Measurements from ENCODE around the gene CLEC20A.

CLEC20A gene

DNA sequence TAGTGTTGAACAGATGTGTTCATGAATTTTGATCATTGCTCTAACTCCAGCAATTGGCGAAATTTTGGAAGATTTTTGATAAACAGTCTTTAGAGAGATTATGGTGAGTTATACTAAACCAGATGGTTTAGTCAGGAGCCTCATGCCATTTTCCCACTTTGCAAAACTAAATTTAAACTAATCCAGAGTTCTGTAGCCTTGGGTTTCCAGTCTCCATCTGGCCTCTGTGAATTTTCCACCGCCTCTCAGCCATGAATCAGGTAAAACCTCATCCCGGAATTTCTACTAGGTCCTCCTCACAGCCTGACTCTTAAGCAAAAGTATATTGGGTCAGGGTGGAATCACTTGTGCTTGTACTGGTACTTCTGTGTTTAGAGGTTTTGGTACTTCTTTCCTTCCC lies 44.8 kb downstream of the CLEC20A start:
- H3K27ac Mint-ChIP-seq, result no peak overlapping the region
- H3K27me3 Mint-ChIP-seq, result peaks cover 2% of the 10 kb centered on the region
- no peaks in the 10 kb centered on the region for H3K9me3 Mint-ChIP-seq (ENCODE audit: low read depth)
- no peak overlapping the region for H3K4me3 Mint-ChIP-seq
- no peaks in the 10 kb centered on the region for H3K4me1 Mint-ChIP-seq (ENCODE audit: low read depth)
- H3K36me3 Mint-ChIP-seq, result no peaks in the 10 kb centered on the region

DNA sequence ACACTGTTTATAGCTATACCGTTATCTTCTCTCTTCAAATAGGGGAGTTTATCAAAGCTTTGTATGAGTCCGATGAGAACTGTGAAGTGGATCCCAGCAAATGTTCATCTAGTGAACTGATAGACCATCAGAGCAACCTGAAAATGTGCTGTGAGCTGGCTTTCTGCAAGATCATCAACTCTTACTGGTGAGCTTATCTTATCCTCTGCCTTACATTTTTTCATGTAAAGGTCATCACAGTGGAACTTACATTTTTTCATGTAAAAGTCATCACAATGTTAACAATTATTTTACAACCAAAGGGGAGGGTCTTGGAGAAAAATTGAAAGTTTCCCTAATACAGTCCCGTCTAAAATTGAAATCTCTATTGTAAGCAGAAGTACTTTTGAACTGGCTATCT lies 45.2 kb downstream of the CLEC20A start:
- no peaks in the 10 kb centered on the region for H3K36me3 Mint-ChIP-seq
- H3K27me3 Mint-ChIP-seq, result peaks cover 4% of the 10 kb centered on the region
- H3K9me3 Mint-ChIP-seq (ENCODE audit: low read depth), result no peaks in the 10 kb centered on the region
- H3K27ac Mint-ChIP-seq, result no peak overlapping the region
- no peaks in the 10 kb centered on the region for H3K4me1 Mint-ChIP-seq (ENCODE audit: low read depth)
- no peak overlapping the region for H3K4me3 Mint-ChIP-seq

DNA sequence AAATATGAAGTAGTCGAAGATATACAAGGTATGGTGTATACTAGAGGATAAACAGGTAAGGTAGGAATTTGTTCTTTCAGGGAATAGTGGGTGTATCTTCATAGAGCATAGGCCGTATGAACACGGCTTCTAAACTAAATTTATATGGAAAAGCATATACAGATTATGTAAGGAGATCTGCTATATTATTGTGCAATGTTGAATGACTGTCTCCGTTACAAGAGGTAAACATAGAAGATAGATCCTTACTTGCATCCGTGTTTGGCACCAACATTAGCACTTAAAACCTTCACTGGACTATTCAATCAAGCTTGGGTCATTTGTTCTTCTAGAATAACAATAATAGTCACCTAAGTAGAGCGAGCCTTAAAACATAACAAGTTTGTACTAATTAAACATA lies 45.9 kb downstream of the CLEC20A start:
- no peak overlapping the region for H3K4me3 Mint-ChIP-seq
- no peaks in the 10 kb centered on the region for H3K36me3 Mint-ChIP-seq
- H3K27ac Mint-ChIP-seq, result no peak overlapping the region
- H3K4me1 Mint-ChIP-seq (ENCODE audit: low read depth), result no peaks in the 10 kb centered on the region
- peaks cover 4% of the 10 kb centered on the region for H3K27me3 Mint-ChIP-seq
- H3K9me3 Mint-ChIP-seq (ENCODE audit: low read depth), result no peaks in the 10 kb centered on the region

DNA sequence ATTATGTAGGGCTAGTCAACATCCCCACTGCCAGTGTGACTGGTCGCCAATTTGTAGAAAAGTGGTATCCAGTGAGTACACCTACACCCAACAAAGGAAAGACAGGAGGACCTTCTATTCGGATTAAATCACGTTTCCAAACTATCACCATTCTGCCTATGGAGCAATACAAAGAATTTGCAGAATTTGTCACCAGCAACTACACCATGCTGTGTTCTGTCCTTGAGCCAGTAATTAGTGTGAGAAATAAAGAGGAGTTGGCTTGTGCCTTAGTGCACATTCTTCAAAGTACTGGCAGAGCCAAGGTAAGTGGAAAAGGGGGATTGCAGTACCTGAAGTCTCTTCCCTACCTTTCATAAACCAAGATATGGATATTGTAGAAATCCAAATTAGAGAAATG lies 53.8 kb downstream of the CLEC20A start:
- no peak overlapping the region for H3K4me3 Mint-ChIP-seq
- H3K9me3 Mint-ChIP-seq (ENCODE audit: low read depth), result no peaks in the 10 kb centered on the region
- H3K4me1 Mint-ChIP-seq (ENCODE audit: low read depth), result no peaks in the 10 kb centered on the region
- no peak overlapping the region for H3K27ac Mint-ChIP-seq
- H3K36me3 Mint-ChIP-seq, result no peaks in the 10 kb centered on the region
- peaks cover 11% of the 10 kb centered on the region for H3K27me3 Mint-ChIP-seq

DNA sequence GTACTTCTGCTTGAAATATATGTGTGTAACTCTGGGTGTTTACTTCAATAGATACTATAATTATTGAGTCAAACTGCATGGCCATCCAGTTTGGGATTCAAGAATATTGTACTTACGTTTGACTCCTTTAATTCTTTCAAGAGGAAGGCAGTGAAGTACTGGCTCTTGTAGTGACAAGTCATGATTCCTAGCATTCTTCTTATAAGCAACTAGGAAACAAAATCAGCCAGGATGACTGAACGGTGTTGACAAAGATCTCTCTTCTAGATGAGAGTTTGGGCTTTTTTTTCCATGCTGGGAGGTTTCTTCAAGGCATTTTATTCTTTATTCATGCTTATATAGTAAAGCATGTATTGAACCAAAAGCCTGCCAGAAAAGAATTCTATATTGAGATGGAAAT lies 58.3 kb downstream of the CLEC20A start:
- no peak overlapping the region for H3K27ac Mint-ChIP-seq
- H3K4me1 Mint-ChIP-seq (ENCODE audit: low read depth), result no peaks in the 10 kb centered on the region
- H3K9me3 Mint-ChIP-seq (ENCODE audit: low read depth), result no peaks in the 10 kb centered on the region
- no peaks in the 10 kb centered on the region for H3K36me3 Mint-ChIP-seq
- peaks cover 10% of the 10 kb centered on the region for H3K27me3 Mint-ChIP-seq
- no peak overlapping the region for H3K4me3 Mint-ChIP-seq

DNA sequence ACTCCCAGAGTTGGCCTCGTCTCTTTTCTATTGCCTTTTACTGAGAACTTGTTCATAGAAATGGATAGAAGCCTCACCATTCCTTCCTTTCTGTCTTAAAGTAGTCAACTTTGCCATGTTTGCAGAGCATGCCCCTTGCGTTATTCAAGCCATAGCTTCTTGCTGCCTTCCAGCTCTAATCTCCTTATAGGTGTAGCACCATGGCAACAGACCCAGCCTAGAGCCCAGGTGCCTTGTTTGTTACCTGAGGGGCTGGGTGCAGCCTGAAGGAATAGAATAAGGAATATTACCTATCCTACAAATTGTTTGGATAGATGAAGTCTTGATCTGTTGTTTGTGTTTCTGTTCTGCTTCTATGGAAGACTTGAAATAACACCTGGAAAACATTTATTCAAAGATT lies 59.9 kb downstream of the CLEC20A start:
- H3K27ac Mint-ChIP-seq, result no peak overlapping the region
- H3K4me3 Mint-ChIP-seq, result no peak overlapping the region
- no peaks in the 10 kb centered on the region for H3K36me3 Mint-ChIP-seq
- no peaks in the 10 kb centered on the region for H3K9me3 Mint-ChIP-seq (ENCODE audit: low read depth)
- H3K27me3 Mint-ChIP-seq, result peaks cover 7% of the 10 kb centered on the region
- H3K4me1 Mint-ChIP-seq (ENCODE audit: low read depth), result no peaks in the 10 kb centered on the region

DNA sequence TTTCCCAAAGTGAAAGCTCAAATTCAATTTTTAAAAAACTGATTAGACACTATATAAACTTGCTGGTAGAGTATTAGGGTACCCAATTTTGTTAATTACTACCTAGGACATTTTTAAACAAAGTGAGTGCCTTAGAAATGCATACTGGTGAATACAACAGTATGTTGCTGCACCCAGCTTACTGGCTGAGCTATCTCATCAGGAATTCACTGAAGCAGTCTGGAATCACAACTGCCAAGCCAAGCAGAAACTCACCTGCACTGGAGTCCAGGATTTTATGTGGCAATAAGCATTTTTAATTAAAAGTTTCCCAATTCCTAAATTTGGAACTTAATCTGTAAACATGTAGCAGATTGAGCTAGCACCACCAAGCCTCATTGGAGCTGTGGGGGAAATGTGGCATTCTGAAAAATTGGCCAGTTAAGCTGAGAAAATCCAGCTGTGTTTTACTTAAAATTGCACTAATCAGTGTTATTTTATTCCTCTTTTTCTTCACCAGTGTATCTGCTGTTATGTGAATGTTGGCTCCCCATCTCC lies 61.8 kb downstream of the CLEC20A start:
- no peaks in the 10 kb centered on the region for H3K9me3 Mint-ChIP-seq (ENCODE audit: low read depth)
- H3K27ac Mint-ChIP-seq, result no peak overlapping the region
- peaks cover 3% of the 10 kb centered on the region for H3K27me3 Mint-ChIP-seq
- no peaks in the 10 kb centered on the region for H3K4me1 Mint-ChIP-seq (ENCODE audit: low read depth)
- no peaks in the 10 kb centered on the region for H3K36me3 Mint-ChIP-seq
- H3K4me3 Mint-ChIP-seq, result no peak overlapping the region

DNA sequence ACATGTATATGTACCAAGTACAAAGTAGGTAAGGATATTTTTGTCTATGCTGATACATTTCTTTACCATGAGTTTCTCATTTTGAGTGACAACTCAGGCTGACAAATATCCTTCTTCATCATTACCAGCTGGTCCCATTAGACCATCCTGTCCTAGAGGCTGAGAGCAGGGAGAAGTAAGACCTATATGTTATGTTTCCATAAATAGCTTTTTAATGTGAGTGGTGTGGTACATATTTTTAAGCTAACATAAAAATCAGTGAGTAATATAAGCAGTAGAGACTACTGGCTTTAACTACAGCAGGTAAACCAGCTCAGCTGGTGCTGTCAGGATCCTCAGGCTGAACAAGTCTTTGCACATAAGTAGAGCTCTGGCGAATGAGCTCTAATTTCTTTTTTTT lies 62.4 kb downstream of the CLEC20A start:
- peaks cover 2% of the 10 kb centered on the region for H3K27me3 Mint-ChIP-seq
- no peak overlapping the region for H3K27ac Mint-ChIP-seq
- no peak overlapping the region for H3K4me3 Mint-ChIP-seq
- H3K36me3 Mint-ChIP-seq, result no peaks in the 10 kb centered on the region
- H3K9me3 Mint-ChIP-seq (ENCODE audit: low read depth), result no peaks in the 10 kb centered on the region
- no peaks in the 10 kb centered on the region for H3K4me1 Mint-ChIP-seq (ENCODE audit: low read depth)
